Smooth muscle cell (in vitro differentiated cells): ENCODE measurements around the gene EEPD1. TPM values are rescaled to one million over a fixed set of nuclear protein-coding genes. Genes with fewer than 3 reads are reported as not detected.
A peak's percentile ranks its signal among the peaks of the same experiment; 100 is the strongest.

ENCODE experiments used
- DNase-seq: peaks from one replicate; lab custom pipeline; 2025; ENCODE audit not compliant: unreplicated experiment; lab: John Stamatoyannopoulos, UW
- H2AFZ ChIP-seq: fragments of 200-600 bp; sonication (generic); 2 replicates; pipeline ENCODE4 v1.6.0; 2016; ENCODE audit warnings: antibody characterized with exemption, low read depth, mild to moderate bottlenecking
- H3F3A ChIP-seq: fragments of 200-600 bp; sonication (generic); 2 replicates; pipeline ENCODE4 v1.6.0; 2017; ENCODE audit warnings: antibody characterized with exemption, low read depth
- H3K27ac ChIP-seq: fragments of 200-600 bp; sonication (generic); 2 replicates; pipeline ENCODE4 v1.5.1; 2016; ENCODE audit warnings: low read depth, mild to moderate bottlenecking
- H3K27me3 ChIP-seq: fragments of 200-600 bp; sonication (generic); 2 replicates; pipeline ENCODE4 v1.6.1; 2016; ENCODE audit warnings: low read depth, mild to moderate bottlenecking
- H3K36me3 ChIP-seq: fragments of 200-600 bp; sonication (generic); 2 replicates; pipeline ENCODE4 v1.5.1; 2016; ENCODE audit warnings: low read depth
- H3K4me1 ChIP-seq: fragments of 200-600 bp; sonication (generic); 2 replicates; pipeline ENCODE4 v1.5.1; 2016; ENCODE audit warnings: low read depth
- H3K4me2 ChIP-seq: fragments of 200-600 bp; sonication (generic); 2 replicates; pipeline ENCODE4 v1.6.0; 2016; ENCODE audit warnings: mild to moderate bottlenecking
- H3K4me3 ChIP-seq: fragments of 200-600 bp; sonication (generic); 2 replicates; pipeline ENCODE4 v1.5.1; 2016; ENCODE audit warnings: mild to moderate bottlenecking
- H3K79me2 ChIP-seq: fragments of 200-600 bp; sonication (generic); 2 replicates; pipeline ENCODE4 v1.6.0; 2016; ENCODE audit warnings: low read depth, mild to moderate bottlenecking
- H3K9ac ChIP-seq: fragments of 200-600 bp; sonication (generic); 2 replicates; pipeline ENCODE4 v1.6.0; 2016; ENCODE audit warnings: low read depth
- H3K9me3 ChIP-seq: fragments of 200-600 bp; sonication (generic); replicated peaks from 2 replicates; pipeline ENCODE4 v1.5.1; 2016; ENCODE audit warnings: low read depth
- H4K20me1 ChIP-seq: fragments of 200-600 bp; sonication (generic); 2 replicates; pipeline ENCODE4 v1.6.0; 2016; ENCODE audit warnings: low read depth
- CTCF ChIP-seq: fragments of 200-600 bp; sonication (generic); IDR thresholded peaks from 2 replicates; pipeline ENCODE4 v1.5.1; 2017; ENCODE audit warnings: borderline replicate concordance, mild to moderate bottlenecking, antibody characterized with exemption; ENCODE audit not compliant: insufficient read depth, poor library complexity, severe bottlenecking
- WGBS: methylation state at CpG from one replicate; pipeline ENCODE4 v1.1.7; 2016; ENCODE audit warnings: low lambda C conversion rate; 5-methylcytosine and 5-hydroxymethylcytosine counted together
- polyA plus RNA-seq: library from polyadenylated mRNA; unstranded; fragments of >200 nt; fragmentation: Nextera tagmentation; extraction: Ambion mirVana; gene quantifications from 2 replicates; pipeline ENCODE4 v1.2.1, GENCODE V29; 2016
- total RNA-seq: library from RNA; depleted of rRNA; stranded (reverse); fragments of >200 nt; gene quantifications from 2 replicates; pipeline ENCODE4 v1.2.3, GENCODE V29; 2014

EEPD1 gene
- total and polyA plus RNA-seq, 2 experiments from 2014 or later, result 1.5 TPM

GRCh38 chr7:36153571-36154097, 580 bp downstream of the EEPD1 start:
- Histone ChIP-seq H3F3A (peaks cover 6% of the 10 kb centered on the region), H3K4me3 (peak overlapping the region; percentile 82), H3K79me2 (no peaks in the 10 kb centered on the region), H3K4me2 (peak overlapping the region; percentile 88), H3K36me3 (no peaks in the 10 kb centered on the region), H3K9ac (no peak overlapping the region), H3K9me3 (no peaks in the 10 kb centered on the region), H4K20me1 (no peaks in the 10 kb centered on the region), H3K27me3 (no peaks in the 10 kb centered on the region), H3K4me1 (no peaks in the 10 kb centered on the region), H2AFZ (peak overlapping the region; percentile 82), H3K27ac (no peak overlapping the region)
- TF ChIP-seq CTCF, result no peak
- no peak for DNase-seq
- WGBS, result 15% methylated on average over 30 of the region's 32 CpGs

- Histone ChIP-seq H4K20me1 (no peaks in the 10 kb centered on the region), H3K4me2 (no peak overlapping the region), H2AFZ (no peak overlapping the region), H3K79me2 (no peaks in the 10 kb centered on the region), H3K27me3 (no peaks in the 10 kb centered on the region), H3K9me3 (no peaks in the 10 kb centered on the region), H3K36me3 (no peaks in the 10 kb centered on the region), H3K4me1 (no peaks in the 10 kb centered on the region), H3F3A (peaks cover 6% of the 10 kb centered on the region), H3K9ac (no peak overlapping the region), H3K4me3 (peak overlapping the region; percentile 82), H3K27ac (no peak overlapping the region)
- whole genome bisulfite sequencing, result 96% methylated on average over 44 of the region's 44 CpGs
- TF ChIP-seq CTCF, result no peak
- DNase-seq, result no peak
Measured at GRCh38 chr7:36154255-36155212, 1.5 kb downstream of the EEPD1 start.

- H3F3A ChIP-seq, result peaks cover 6% of the 10 kb centered on the region
- no peak overlapping the region for H3K27ac ChIP-seq
- no peaks in the 10 kb centered on the region for H3K36me3 ChIP-seq
- no peak for DNase-seq
- no peaks in the 10 kb centered on the region for H4K20me1 ChIP-seq
- no peak for TF ChIP-seq CTCF
- no peaks in the 10 kb centered on the region for H3K4me1 ChIP-seq
- no peaks in the 10 kb centered on the region for H3K79me2 ChIP-seq
- no peak overlapping the region for H3K9ac ChIP-seq
- no peaks in the 10 kb centered on the region for H3K9me3 ChIP-seq
- no peak overlapping the region for H2AFZ ChIP-seq
- peak overlapping the region; percentile 2 for H3K4me3 ChIP-seq
- WGBS, result 74% methylated on average over 12 of the region's 12 CpGs
- H3K27me3 ChIP-seq, result no peaks in the 10 kb centered on the region
- H3K4me2 ChIP-seq, result no peak overlapping the region
Measured at GRCh38 chr7:36155811-36156361, 2.8 kb downstream of the EEPD1 start.
